Kasumi-1 (cell line): Measurements from ENCODE around the gene ANKRD28.

Source experiments
- DNase-seq, 2 experiments: peaks; one replicate each; lab custom pipeline; 2025; lab: John Stamatoyannopoulos, UW

The ANKRD28 gene

GRCh38 chr3:15722877-15723623, 74.7 kb downstream of the ANKRD28 start:
- DNase-seq = no peak

- DNase-seq = no peak
Measured at GRCh38 chr3:15716178-15716577, 81.6 kb downstream of the ANKRD28 start.

GRCh38 chr3:15714448-15714847, 83.3 kb downstream of the ANKRD28 start:
- no peak for DNase-seq

GRCh38 chr3:15713364-15713763, 84.4 kb downstream of the ANKRD28 start:
- no peak for DNase-seq

GRCh38 chr3:15711281-15711680, 86.5 kb downstream of the ANKRD28 start:
- no peak for DNase-seq

GRCh38 chr3:15708882-15709677, 88.7 kb downstream of the ANKRD28 start:
- DNase-seq = peak; percentile 43 to 64

GRCh38 chr3:15707779-15708178, 90.0 kb downstream of the ANKRD28 start:
- DNase-seq = no peak

- no peak for DNase-seq
Measured at GRCh38 chr3:15703346-15703745, 94.4 kb downstream of the ANKRD28 start.

GRCh38 chr3:15694628-15695027, 103.2 kb downstream of the ANKRD28 start:
- no peak for DNase-seq

- DNase-seq = no peak
Measured at GRCh38 chr3:15693355-15693754, 104.4 kb downstream of the ANKRD28 start.

- no peak for DNase-seq
Measured at GRCh38 chr3:15690748-15691147, 107.0 kb downstream of the ANKRD28 start.

- DNase-seq = no peak
Measured at GRCh38 chr3:15690230-15690629, 107.5 kb downstream of the ANKRD28 start.

GRCh38 chr3:15685927-15686326, 111.9 kb downstream of the ANKRD28 start:
- no peak for DNase-seq

- DNase-seq = peak; percentile 11 to 29
Measured at GRCh38 chr3:15683253-15683652, 114.5 kb downstream of the ANKRD28 start.

GRCh38 chr3:15682561-15683185, 115.1 kb downstream of the ANKRD28 start:
- peak in 1 of 2 experiments; percentile 17 for DNase-seq

- no peak for DNase-seq
Measured at GRCh38 chr3:15681668-15682067, 116.1 kb downstream of the ANKRD28 start.

GRCh38 chr3:15679306-15679705, 118.5 kb downstream of the ANKRD28 start:
- no peak for DNase-seq

- DNase-seq = no peak
Measured at GRCh38 chr3:15676259-15676658, 121.5 kb downstream of the ANKRD28 start.

- no peak for DNase-seq
Measured at GRCh38 chr3:15673536-15673935, 124.2 kb downstream of the ANKRD28 start.

- no peak for DNase-seq
Measured at GRCh38 chr3:15667484-15667883, 130.3 kb downstream of the ANKRD28 start.

GRCh38 chr3:15666277-15666676, 131.5 kb downstream of the ANKRD28 start:
- no peak for DNase-seq

- no peak for DNase-seq
Measured at GRCh38 chr3:15665510-15666150, 132.1 kb downstream of the ANKRD28 start.
